Activated CD8-positive, alpha-beta T cell treated with anti-CD3 and anti-CD28 coated beads for 36 hours (primary cell): ENCODE measurements around the gene WWC2. TPM values are rescaled to one million over a fixed set of nuclear protein-coding genes. Genes with fewer than 3 reads are reported as not detected.
"Not testable (repeated sequence)": the region's sequence is repeated elsewhere in the genome, so short reads cannot be mapped to it uniquely, and the experiment has no call there.

ENCODE experiments used
- ATAC-seq: fragments of 200-7000 bp; cut with Tn5 transposase; one replicate; pipeline ENCODE4 v1.10.0; 2021; ENCODE audit warnings: mild to moderate bottlenecking, moderate library complexity
- CTCF ChIA-PET: fragments of 350-600 bp; sonication (Branson Sonifier 250); formaldehyde crosslinking; loops from one replicate; lab custom pipeline; 2021; ENCODE audit warnings: antibody characterized with exemption; lab: Charles Lee
- POLR2A ChIA-PET: fragments of 350-600 bp; sonication (Branson Sonifier 250); formaldehyde crosslinking; loops from one replicate; lab custom pipeline; 2021; ENCODE audit warnings: antibody characterized with exemption; lab: Charles Lee
- DNase-seq: peaks from one replicate; pipeline ENCODE4 v3.0.0-alpha.2; 2020
- H3K27ac Mint-ChIP-seq: one replicate; pipeline ENCODE4 v1.8.0; 2021; ENCODE audit warnings: mild to moderate bottlenecking, mixed read lengths
- H3K27me3 Mint-ChIP-seq: one replicate; pipeline ENCODE4 v1.8.0; 2021; ENCODE audit warnings: mixed read lengths
- H3K36me3 Mint-ChIP-seq: one replicate; pipeline ENCODE4 v1.8.0; 2021; ENCODE audit warnings: low read depth, mixed read lengths
- H3K4me1 Mint-ChIP-seq: one replicate; pipeline ENCODE4 v1.8.0; 2021; ENCODE audit warnings: low read depth, mixed read lengths
- H3K4me3 Mint-ChIP-seq: one replicate; pipeline ENCODE4 v1.8.0; 2021; ENCODE audit warnings: mild to moderate bottlenecking, moderate library complexity, mixed read lengths
- H3K9me3 Mint-ChIP-seq: one replicate; pipeline ENCODE4 v1.8.0; 2021; ENCODE audit warnings: mixed read lengths
- intact Hi-C: fragments of 100-400 bp; cut with micrococcal nuclease; formaldehyde crosslinking; loops from one replicate; pipeline ENCODE4 v1.10.0; 2022
- total RNA-seq, 2 experiments: library from RNA; stranded (reverse); gene quantifications; one replicate each; pipeline ENCODE4 v1.2.3, GENCODE V29; 2021
- TF ChIP-seq, protein P1 (sequence below): fragments of 200-600 bp; IDR thresholded peaks from one replicate; pipeline ENCODE4 v1.8.0; 2022; ENCODE audit warnings: antibody characterized with exemption, mild to moderate bottlenecking

Gene WWC2
- total RNA-seq, 2 experiments from 2014 or later: 1.9 TPM

DNA sequence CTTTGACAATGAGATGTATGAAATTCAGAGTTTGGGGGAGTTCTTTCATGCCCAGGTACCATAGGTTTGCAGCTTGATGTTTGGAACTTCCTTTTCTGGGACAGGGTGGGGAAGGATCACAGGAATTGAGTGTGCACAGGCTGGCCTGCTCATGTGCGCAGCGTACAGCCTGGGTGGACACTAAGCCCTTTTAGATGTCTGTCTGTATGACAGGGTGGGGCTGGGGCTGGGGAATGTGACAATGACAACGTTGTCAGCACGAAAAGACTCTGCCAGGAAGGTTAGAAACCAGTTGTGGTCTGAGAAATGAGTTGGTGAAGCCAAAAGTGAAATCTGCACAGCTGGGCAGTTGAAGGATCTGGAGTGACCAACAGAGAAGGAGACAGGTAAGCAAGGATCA lies 47.4 kb downstream of the WWC2 start:
- no peak for ATAC-seq
- Mint-ChIP-seq H3K4me3 (no peak overlapping the region), H3K4me1 (no peaks in the 10 kb centered on the region), H3K9me3 (no peaks in the 10 kb centered on the region), H3K36me3 (no peaks in the 10 kb centered on the region), H3K27ac (no peak overlapping the region), H3K27me3 (peaks cover 2% of the 10 kb centered on the region)
- ChIA-PET POLR2A (no interaction called here), CTCF (no interaction called here)
- DNase-seq: no peak
- TF ChIP-seq, protein P1, sequence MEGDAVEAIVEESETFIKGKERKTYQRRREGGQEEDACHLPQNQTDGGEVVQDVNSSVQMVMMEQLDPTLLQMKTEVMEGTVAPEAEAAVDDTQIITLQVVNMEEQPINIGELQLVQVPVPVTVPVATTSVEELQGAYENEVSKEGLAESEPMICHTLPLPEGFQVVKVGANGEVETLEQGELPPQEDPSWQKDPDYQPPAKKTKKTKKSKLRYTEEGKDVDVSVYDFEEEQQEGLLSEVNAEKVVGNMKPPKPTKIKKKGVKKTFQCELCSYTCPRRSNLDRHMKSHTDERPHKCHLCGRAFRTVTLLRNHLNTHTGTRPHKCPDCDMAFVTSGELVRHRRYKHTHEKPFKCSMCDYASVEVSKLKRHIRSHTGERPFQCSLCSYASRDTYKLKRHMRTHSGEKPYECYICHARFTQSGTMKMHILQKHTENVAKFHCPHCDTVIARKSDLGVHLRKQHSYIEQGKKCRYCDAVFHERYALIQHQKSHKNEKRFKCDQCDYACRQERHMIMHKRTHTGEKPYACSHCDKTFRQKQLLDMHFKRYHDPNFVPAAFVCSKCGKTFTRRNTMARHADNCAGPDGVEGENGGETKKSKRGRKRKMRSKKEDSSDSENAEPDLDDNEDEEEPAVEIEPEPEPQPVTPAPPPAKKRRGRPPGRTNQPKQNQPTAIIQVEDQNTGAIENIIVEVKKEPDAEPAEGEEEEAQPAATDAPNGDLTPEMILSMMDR: no peak
- intact Hi-C loops: no loop called here

DNA sequence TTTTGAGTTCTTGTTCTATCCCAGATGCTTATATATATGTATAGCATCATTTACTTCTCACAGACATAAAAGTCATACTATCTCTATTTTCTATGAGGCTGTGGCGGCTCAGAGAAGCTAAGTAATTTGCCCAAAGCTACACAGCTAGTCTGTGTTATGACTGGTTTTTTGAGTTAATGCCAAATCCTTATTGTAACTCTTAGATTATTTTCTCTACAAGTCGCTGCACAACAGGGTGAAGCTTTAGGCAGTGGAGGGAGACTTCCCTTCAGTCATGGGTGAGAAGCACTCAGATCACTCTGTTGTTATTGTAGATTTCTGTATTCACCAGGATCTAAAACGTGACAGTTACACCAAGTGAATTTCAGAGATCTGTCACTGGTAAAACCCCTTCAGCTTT lies 48.1 kb downstream of the WWC2 start:
- no peaks in the 10 kb centered on the region for H3K9me3 Mint-ChIP-seq
- DNase-seq (no peak), ATAC-seq (no peak)
- no peaks in the 10 kb centered on the region for H3K36me3 Mint-ChIP-seq
- TF ChIP-seq, protein P1: no peak
- H3K4me1 Mint-ChIP-seq: no peaks in the 10 kb centered on the region
- CTCF ChIA-PET: no interaction called here
- intact Hi-C loops: no loop called here
- POLR2A ChIA-PET: no interaction called here
- no peaks in the 10 kb centered on the region for H3K27me3 Mint-ChIP-seq
- no peak overlapping the region for H3K27ac Mint-ChIP-seq
- no peak overlapping the region for H3K4me3 Mint-ChIP-seq

DNA sequence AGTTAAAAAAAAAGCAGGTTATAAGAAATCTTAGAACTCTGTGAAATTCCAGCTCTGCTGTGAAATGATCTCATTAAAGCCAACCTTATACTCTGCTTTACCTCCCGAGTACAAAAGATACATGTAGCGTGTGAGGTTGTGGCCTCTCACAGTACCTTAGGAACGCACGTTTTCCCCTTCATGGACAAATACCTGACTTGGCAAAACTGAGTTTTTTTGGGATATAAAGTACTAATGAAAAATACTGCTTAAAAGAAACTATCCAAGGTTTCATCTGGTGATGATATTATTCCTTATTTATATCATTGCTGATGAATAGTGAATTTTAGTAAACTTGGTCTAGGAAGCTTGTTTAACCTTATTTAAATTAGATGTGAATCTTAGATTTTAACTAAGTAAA lies 48.9 kb downstream of the WWC2 start:
- intact Hi-C loops: no loop called here
- TF ChIP-seq, protein P1: no peak
- ATAC-seq: no peak

DNA sequence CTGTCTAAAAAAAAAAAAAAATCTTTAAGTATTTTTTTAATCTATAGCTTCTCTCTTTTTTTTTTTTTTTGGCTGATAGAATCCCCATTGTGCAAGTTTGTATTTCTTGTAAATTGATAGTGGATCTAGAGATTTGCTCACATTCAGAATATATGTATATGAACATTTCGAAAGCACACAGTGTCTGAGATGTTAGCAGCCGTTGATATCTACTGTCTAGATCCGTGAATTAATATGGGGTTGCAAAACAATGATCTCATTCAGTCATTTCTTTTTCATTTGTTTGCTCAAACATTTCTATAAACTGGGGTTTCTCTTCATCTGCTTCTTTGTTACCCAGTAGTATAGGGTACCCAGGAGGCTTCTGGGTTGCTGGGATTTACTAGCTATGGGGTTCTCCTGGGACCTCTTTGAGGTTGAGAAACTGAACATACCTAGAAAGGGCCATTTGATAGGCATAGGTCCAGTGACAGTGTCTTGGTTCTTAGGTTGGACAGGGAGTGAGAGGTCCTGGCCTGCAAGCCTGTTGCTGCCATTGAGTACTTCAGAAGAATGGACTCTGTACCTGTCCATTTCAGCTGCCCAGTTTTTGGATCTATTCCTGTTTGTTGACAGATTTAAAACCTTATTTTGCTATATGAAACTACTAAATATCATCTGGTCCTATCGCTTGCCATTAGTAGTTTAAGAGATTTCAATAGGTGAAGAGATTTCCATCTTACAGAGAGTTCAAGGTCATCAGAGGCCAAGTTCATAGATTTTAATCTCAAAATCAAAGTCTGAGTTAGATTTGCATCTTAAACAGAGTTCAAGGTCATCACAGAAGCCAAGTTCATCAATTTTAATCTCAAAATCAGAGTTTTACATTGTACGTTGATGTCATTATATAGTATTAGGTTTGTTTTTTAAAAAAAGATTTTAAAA lies 50.8 kb downstream of the WWC2 start:
- DNase-seq: no peak
- POLR2A ChIA-PET: no interaction called here
- TF ChIP-seq, protein P1: no peak
- ATAC-seq: no peak
- intact Hi-C loops: no loop called here
- no peaks in the 10 kb centered on the region for H3K4me1 Mint-ChIP-seq
- no peaks in the 10 kb centered on the region for H3K27me3 Mint-ChIP-seq
- H3K4me3 Mint-ChIP-seq: no peak overlapping the region
- CTCF ChIA-PET: no interaction called here
- H3K27ac Mint-ChIP-seq: no peak overlapping the region
- H3K36me3 Mint-ChIP-seq: no peaks in the 10 kb centered on the region
- H3K9me3 Mint-ChIP-seq: no peaks in the 10 kb centered on the region

More for the DNA sequence above, 48.9 kb downstream of the WWC2 start:
- H3K4me3 Mint-ChIP-seq: no peak overlapping the region
- no peaks in the 10 kb centered on the region for H3K9me3 Mint-ChIP-seq
- H3K27me3 Mint-ChIP-seq: no peaks in the 10 kb centered on the region
- no peak overlapping the region for H3K27ac Mint-ChIP-seq
- no peak for DNase-seq
- CTCF ChIA-PET: no interaction called here
- POLR2A ChIA-PET: interaction anchor here (0.6 kb wide), 1 partner anchor 234 kb away, joined by 3 read pairs; no protein-coding TSS in a partner anchor
- H3K4me1 Mint-ChIP-seq: no peaks in the 10 kb centered on the region
- no peaks in the 10 kb centered on the region for H3K36me3 Mint-ChIP-seq

DNA sequence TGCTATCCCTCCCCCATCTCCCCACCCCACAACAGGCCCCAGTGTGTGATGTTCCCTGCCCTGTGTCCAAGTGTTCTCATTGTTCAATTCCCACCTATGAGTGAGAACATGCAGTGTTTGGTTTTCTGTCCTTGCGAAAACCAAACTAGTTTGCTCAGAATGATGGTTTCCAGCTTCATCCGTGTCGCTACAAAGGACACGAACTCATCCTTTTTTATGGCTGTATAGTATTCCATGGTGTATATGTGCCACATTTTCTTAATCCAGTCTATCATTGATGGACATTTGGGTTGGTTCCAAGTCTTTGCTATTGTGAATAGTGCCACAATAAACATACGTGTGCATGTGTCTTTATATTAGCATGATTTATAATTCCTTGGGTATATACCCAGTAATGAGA lies 51.6 kb downstream of the WWC2 start:
- H3K36me3 Mint-ChIP-seq, ATAC-seq, H3K27ac Mint-ChIP-seq, DNase-seq, H3K27me3 Mint-ChIP-seq, H3K4me1 Mint-ChIP-seq, H3K9me3 Mint-ChIP-seq, CTCF ChIA-PET, intact Hi-C loops, POLR2A ChIA-PET, H3K4me3 Mint-ChIP-seq: not testable (repeated sequence)

DNA sequence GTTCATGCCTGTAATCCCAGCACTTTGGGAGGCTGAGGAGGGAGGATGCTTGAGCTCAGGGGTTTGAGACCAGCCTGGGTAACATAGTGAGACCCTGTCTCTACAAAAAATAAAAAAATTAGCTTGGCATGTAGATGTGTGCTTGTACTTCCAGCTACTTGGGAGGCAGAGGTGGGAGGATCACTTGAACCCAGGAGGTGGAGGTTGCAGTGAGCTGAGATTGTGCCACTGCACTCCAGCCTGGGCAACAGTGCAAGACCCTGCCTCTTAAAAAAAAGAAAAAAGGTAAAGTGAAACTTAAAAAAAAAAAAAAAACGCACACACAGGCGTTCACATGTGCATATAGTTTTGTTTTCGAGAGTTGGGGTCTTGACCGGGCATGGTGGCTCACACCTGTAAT lies 53.2 kb downstream of the WWC2 start:
- H3K36me3 Mint-ChIP-seq, intact Hi-C loops, H3K4me3 Mint-ChIP-seq, H3K4me1 Mint-ChIP-seq, POLR2A ChIA-PET, ATAC-seq, H3K27me3 Mint-ChIP-seq, H3K9me3 Mint-ChIP-seq, H3K27ac Mint-ChIP-seq, DNase-seq: not testable (repeated sequence)
- CTCF ChIA-PET: interaction anchor here (0.9 kb wide), 1 partner anchor 25 kb away, joined by 3 read pairs; no protein-coding TSS in a partner anchor
